ENCODE measurements around the gene GTSF1L.

GTSF1L gene

DNA sequence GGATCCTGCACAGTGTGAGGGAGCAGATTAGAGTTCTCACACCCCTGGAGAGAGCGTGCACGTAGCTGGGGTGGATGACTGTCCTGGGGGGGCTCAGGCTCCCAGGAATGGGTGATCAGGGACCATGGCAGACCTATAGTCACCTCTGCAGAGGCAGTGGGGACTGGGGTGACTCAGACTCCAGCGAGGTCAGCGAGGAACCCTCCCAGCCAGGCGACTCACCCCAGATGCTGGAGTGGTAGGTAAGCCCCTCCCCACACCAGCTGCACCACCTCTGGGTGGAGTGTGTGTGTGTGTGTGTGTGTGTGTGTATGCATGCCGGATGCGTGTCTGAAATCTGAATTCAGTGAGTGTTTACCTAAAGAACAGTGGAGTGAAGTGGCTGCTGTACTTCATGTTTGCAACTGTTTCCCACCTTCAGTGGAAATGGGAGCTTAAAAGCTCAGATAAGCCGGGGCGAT, 17.4 kb upstream of the GTSF1L start:
- peaks cover 12% of the 10 kb centered on the region for H3K4me1 Mint-ChIP-seq
- H3K27me3 Mint-ChIP-seq (ENCODE audit: low read depth, poor library complexity), result peaks cover 9% of the 10 kb centered on the region
- no peak overlapping the region for H3K27ac Mint-ChIP-seq
- DNase-seq, result no peak
- H3K36me3 Mint-ChIP-seq (ENCODE audit: low read depth), result no peaks in the 10 kb centered on the region
- H3K9me3 Mint-ChIP-seq, result peaks cover 4% of the 10 kb centered on the region
- TF ChIP-seq, protein P1, sequence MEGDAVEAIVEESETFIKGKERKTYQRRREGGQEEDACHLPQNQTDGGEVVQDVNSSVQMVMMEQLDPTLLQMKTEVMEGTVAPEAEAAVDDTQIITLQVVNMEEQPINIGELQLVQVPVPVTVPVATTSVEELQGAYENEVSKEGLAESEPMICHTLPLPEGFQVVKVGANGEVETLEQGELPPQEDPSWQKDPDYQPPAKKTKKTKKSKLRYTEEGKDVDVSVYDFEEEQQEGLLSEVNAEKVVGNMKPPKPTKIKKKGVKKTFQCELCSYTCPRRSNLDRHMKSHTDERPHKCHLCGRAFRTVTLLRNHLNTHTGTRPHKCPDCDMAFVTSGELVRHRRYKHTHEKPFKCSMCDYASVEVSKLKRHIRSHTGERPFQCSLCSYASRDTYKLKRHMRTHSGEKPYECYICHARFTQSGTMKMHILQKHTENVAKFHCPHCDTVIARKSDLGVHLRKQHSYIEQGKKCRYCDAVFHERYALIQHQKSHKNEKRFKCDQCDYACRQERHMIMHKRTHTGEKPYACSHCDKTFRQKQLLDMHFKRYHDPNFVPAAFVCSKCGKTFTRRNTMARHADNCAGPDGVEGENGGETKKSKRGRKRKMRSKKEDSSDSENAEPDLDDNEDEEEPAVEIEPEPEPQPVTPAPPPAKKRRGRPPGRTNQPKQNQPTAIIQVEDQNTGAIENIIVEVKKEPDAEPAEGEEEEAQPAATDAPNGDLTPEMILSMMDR (IDR thresholded peaks at IDR 0.05), result no peak
- H3K4me3 Mint-ChIP-seq, result no peak overlapping the region

DNA sequence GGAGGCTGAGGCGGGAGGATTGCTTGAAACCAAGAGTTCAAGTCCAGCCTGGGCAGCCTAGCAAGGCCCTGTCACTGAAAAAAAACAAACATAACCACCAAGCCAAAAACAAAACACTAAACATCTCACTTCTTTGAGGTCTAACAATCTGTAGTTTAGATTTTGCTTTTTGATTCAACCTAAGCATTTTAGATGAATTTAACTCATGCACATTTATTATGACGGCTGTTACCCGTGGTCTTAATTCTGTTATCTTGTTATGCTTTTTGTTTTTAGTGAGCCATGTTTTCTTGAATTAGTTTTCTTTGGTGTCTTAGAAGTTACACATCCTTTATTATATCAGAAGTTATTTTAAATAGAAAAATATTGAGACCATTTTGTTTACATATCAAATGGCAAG, 13.8 kb upstream of the GTSF1L start:
- TF ChIP-seq, protein P1 (IDR thresholded peaks at IDR 0.05), result no peak
- peaks cover 9% of the 10 kb centered on the region for H3K9me3 Mint-ChIP-seq
- H3K4me3 Mint-ChIP-seq, result no peak overlapping the region
- no peaks in the 10 kb centered on the region for H3K36me3 Mint-ChIP-seq (ENCODE audit: low read depth)
- no peak overlapping the region for H3K27ac Mint-ChIP-seq
- peaks cover 8% of the 10 kb centered on the region for H3K4me1 Mint-ChIP-seq
- H3K27me3 Mint-ChIP-seq (ENCODE audit: low read depth, poor library complexity), result peaks cover 9% of the 10 kb centered on the region
- DNase-seq, result no peak

DNA sequence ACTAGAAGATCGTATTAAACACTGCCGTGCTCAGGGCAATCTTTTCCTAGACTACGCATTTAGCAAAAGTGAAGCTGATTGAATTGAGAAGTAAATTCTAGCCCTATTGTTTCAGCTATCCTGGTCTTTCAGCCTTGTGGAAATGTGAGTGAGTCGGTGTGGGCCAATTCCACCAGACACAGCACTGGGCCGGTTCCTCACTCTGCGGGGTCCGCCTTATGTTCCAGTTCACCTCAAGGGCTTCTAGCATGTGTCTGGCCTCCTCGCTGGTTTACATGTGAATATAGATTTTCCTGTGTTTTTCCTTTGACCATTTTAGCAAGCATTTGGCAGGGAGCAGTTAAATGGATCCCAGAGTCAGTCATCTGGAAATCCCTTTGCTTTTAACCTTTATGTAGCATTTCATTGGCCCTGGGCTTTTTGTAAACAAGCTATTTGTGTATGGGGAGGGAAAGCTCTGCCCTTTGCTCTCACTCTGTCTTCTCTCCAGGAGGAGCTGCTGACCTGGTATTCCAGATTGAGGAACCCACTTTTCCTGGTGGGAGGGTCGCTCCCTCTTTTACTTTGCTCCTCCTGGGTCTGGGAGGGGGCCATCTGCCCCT, 12.4 kb upstream of the GTSF1L start:
- Mint-ChIP-seq H3K27ac (no peak overlapping the region), H3K27me3 (ENCODE audit: low read depth, poor library complexity) (peaks cover 11% of the 10 kb centered on the region), H3K4me1 (peaks cover 8% of the 10 kb centered on the region), H3K4me3 (no peak overlapping the region), H3K36me3 (ENCODE audit: low read depth) (no peaks in the 10 kb centered on the region), H3K9me3 (peaks cover 9% of the 10 kb centered on the region)
- TF ChIP-seq, protein P1 (IDR thresholded peaks at IDR 0.05), result no peak
- no peak for DNase-seq

DNA sequence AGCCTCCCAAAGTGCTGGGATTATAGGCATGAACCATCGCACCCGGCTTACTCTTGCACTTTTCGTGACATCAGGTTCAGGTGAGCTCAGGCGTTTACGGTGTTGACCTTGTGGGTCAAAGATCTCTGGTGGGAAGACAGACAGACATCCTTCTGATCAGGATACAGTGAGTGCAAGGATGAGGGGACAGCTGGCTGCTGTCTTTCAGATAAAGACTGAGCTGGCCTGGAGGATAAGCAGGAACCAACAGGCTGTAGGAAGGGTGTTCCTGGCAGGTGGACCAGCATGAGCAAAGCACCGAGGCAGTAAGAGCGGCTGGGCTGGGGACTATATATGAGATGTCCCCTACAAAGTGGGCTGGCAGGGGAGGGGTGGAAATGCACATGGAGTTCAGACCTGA, 11.1 kb upstream of the GTSF1L start:
- peaks cover 9% of the 10 kb centered on the region for H3K27me3 Mint-ChIP-seq (ENCODE audit: low read depth, poor library complexity)
- TF ChIP-seq, protein P1 (IDR thresholded peaks at IDR 0.05), result no peak
- H3K4me3 Mint-ChIP-seq, result no peak overlapping the region
- no peak for DNase-seq
- H3K27ac Mint-ChIP-seq, result no peak overlapping the region
- H3K4me1 Mint-ChIP-seq, result peaks cover 8% of the 10 kb centered on the region
- no peaks in the 10 kb centered on the region for H3K36me3 Mint-ChIP-seq (ENCODE audit: low read depth)
- peaks cover 9% of the 10 kb centered on the region for H3K9me3 Mint-ChIP-seq

DNA sequence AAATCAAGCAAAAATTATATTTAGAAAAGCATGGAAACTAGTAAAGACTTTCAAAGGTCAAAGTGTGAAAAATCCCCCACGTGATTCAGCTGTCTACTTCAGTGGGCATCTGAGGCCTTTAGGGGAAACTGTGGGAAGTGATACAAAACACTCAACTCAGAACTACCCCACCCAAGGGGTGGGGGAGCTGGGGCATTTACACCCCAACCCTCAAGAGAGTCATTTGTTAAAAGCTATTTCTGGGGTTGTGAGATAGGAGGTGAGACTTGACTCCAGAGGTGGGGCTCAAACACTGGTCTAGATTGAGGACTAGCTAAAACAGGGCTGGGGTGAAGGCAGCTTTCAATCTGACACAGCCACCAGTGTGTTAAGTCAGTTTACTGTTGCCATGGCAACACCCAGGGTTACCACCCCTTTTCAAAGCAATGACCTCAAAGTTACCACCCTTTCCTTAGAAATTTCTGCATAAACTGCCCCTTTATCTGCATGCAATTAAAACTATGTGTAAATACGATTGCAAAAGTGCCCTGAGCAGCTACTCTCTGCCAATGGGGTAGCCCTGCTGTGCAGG, 9.9 kb upstream of the GTSF1L start:
- TF ChIP-seq, protein P1 (IDR thresholded peaks at IDR 0.05), result no peak
- H3K4me1 Mint-ChIP-seq, result peaks cover 8% of the 10 kb centered on the region
- DNase-seq, result no peak
- H3K4me3 Mint-ChIP-seq, result no peak overlapping the region
- no peak overlapping the region for H3K27ac Mint-ChIP-seq
- peaks cover 9% of the 10 kb centered on the region for H3K9me3 Mint-ChIP-seq
- H3K27me3 Mint-ChIP-seq (ENCODE audit: low read depth, poor library complexity), result peaks cover 5% of the 10 kb centered on the region
- H3K36me3 Mint-ChIP-seq (ENCODE audit: low read depth), result no peaks in the 10 kb centered on the region

DNA sequence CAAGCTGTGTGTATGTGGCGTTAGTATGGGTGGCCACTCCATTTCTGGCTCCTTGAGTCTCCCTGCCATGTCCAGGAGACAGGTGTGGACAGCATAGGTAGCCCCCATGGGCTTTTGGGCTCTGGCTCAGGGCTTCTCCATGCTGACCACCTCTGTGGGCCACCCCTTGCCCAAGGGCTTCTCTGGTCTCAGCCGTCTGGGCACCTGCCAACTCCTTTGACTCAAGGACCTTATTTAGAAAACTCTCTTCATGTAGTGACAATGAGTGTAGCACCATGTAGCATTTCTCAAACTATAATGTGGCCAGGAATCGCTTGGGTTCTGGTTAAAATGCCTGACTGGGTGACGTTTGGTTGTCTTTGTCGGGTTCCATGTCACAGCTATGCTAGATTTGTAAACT, 5.1 kb upstream of the GTSF1L start:
- TF ChIP-seq, protein P1 (IDR thresholded peaks at IDR 0.05), result no peak
- H3K27ac Mint-ChIP-seq, result no peak overlapping the region
- H3K4me1 Mint-ChIP-seq, result peaks cover under 1% of the 10 kb centered on the region

More for the DNA sequence above, 5.1 kb upstream of the GTSF1L start:
- no peak for DNase-seq
- no peaks in the 10 kb centered on the region for H3K36me3 Mint-ChIP-seq (ENCODE audit: low read depth)
- H3K27me3 Mint-ChIP-seq (ENCODE audit: low read depth, poor library complexity), result peaks cover 12% of the 10 kb centered on the region
- H3K4me3 Mint-ChIP-seq, result no peak overlapping the region
- no peaks in the 10 kb centered on the region for H3K9me3 Mint-ChIP-seq

Measured in nephron progenitor cell (in vitro differentiated cells).